B cell (primary cell): Measurements from ENCODE around the gene ANKRD11. TPM values are rescaled to one million over a fixed set of nuclear protein-coding genes. Genes with fewer than 3 reads are reported as not detected.

ENCODE experiments used
- ATAC-seq: fragments of 200-7000 bp; cut with Tn5 transposase; one replicate; pipeline ENCODE4 v1.10.0; 2021; ENCODE audit warnings: low read depth, mild to moderate bottlenecking, moderate number of reproducible peaks, moderate library complexity
- CTCF ChIA-PET: fragments of 350-600 bp; sonication (Branson Sonifier 250); formaldehyde crosslinking; loops from one replicate; lab custom pipeline; 2021; ENCODE audit warnings: antibody characterized with exemption, inconsistent platforms; lab: Charles Lee
- POLR2A ChIA-PET: fragments of 350-600 bp; sonication (Branson Sonifier 250); formaldehyde crosslinking; loops from one replicate; lab custom pipeline; 2021; ENCODE audit warnings: antibody characterized with exemption; lab: Charles Lee
- DNase-seq: peaks from one replicate; pipeline ENCODE4 v3.0.0; 2013
- H2AFZ ChIP-seq: 2 replicates; pipeline ENCODE4 v1.6.1; 2012; ENCODE audit warnings: mild to moderate bottlenecking, low read depth, low read length; ENCODE audit not compliant: insufficient read depth, poor library complexity, severe bottlenecking
- H3K27ac ChIP-seq, 2 donors: 1 replicate in 1 of 2; 2 replicates in 1 of 2; pipeline ENCODE4 v1.5.1; 2012 to 2013; ENCODE audit warnings: low read length in 2 of 2, mild to moderate bottlenecking in 2 of 2, moderate library complexity in 1 of 2
- H3K27me3 ChIP-seq, 4 experiments: fragments of 200-600 bp in 1 of 4; sonication (generic) in 1 of 4; replicated peaks in 1 of 4; 1 replicate in 2 of 4; 2 replicates in 2 of 4; pipeline versions ENCODE4 v1.6.1 to v1.7.0; 2013 to 2016; ENCODE audit warnings: low read length in 3 of 4, mild to moderate bottlenecking in 2 of 4, mixed read lengths in 1 of 4, moderate library complexity in 1 of 4; ENCODE audit not compliant: insufficient read depth in 4 of 4, control insufficient read depth in 3 of 4; ENCODE audit errors: control extremely low read depth in 1 of 4
- H3K36me3 ChIP-seq, 2 experiments: replicated peaks in 1 of 2; 1 replicate in 1 of 2; 2 replicates in 1 of 2; pipeline versions ENCODE4 v1.6.1 to v1.7.1; 2013; ENCODE audit warnings: low read length in 1 of 2; ENCODE audit not compliant: insufficient read depth in 2 of 2, control insufficient read depth in 1 of 2; ENCODE audit errors: control extremely low read depth in 1 of 2, extremely low read depth in 1 of 2
- H3K4me1 ChIP-seq, 2 donors: fragments of 200-600 bp in 1 of 2; sonication (generic) in 1 of 2; 1 replicate in 1 of 2; 2 replicates in 1 of 2; pipeline versions ENCODE4 v1.5.1 to v1.6.1; 2013 to 2017; ENCODE audit warnings: low read length in 2 of 2; ENCODE audit not compliant: control insufficient read depth in 2 of 2, insufficient read depth in 2 of 2
- H3K4me2 ChIP-seq: replicated peaks from 2 replicates; pipeline ENCODE3; 2012; ENCODE audit warnings: mild to moderate bottlenecking, low read depth, low read length; ENCODE audit not compliant: poor library complexity, severe bottlenecking
- H3K4me3 ChIP-seq, 5 experiments: fragments of 200-600 bp in 1 of 5; sonication (generic) in 1 of 5; 1 replicate in 3 of 5; 2 replicates in 2 of 5; pipeline versions ENCODE4 v1.5.1 to v1.7.0; 2011 to 2016; ENCODE audit warnings: low read length in 4 of 5, mild to moderate bottlenecking in 4 of 5, low read depth in 2 of 5, control low read depth in 1 of 5, moderate library complexity in 1 of 5; ENCODE audit not compliant: insufficient read depth in 1 of 5; ENCODE audit errors: control extremely low read depth in 1 of 5, extremely low read depth in 1 of 5
- H3K79me2 ChIP-seq: fragments of 200-600 bp; sonication (generic); one replicate; pipeline ENCODE4 v1.6.0; 2016; ENCODE audit warnings: low read length; ENCODE audit not compliant: control insufficient read depth, insufficient read depth
- H3K9ac ChIP-seq: fragments of 200-600 bp; sonication (generic); 2 replicates; pipeline ENCODE4 v1.6.1; 2017; ENCODE audit warnings: mild to moderate bottlenecking, low read length, moderate library complexity
- H3K9me3 ChIP-seq, 3 donors: one replicate each; pipeline versions ENCODE4 v1.6.1 to v1.7.1; 2013; ENCODE audit warnings: low read length in 2 of 3; ENCODE audit not compliant: control insufficient read depth in 2 of 3, insufficient read depth in 1 of 3; ENCODE audit errors: control extremely low read depth in 1 of 3
- H4K20me1 ChIP-seq: 2 replicates; pipeline ENCODE4 v1.6.0; 2012; ENCODE audit warnings: mild to moderate bottlenecking, low read length; ENCODE audit not compliant: insufficient read depth, control insufficient read depth, poor library complexity, severe bottlenecking
- H3K27ac Mint-ChIP-seq: one replicate; pipeline ENCODE4 v1.8.0; 2021; ENCODE audit warnings: mixed read lengths
- H3K27me3 Mint-ChIP-seq: one replicate; pipeline ENCODE4 v1.8.0; 2021; ENCODE audit warnings: mixed read lengths
- H3K4me1 Mint-ChIP-seq: one replicate; pipeline ENCODE4 v1.8.0; 2021; ENCODE audit warnings: mixed read lengths
- H3K4me3 Mint-ChIP-seq: one replicate; pipeline ENCODE4 v1.8.0; 2021; ENCODE audit warnings: mixed read lengths
- H3K9me3 Mint-ChIP-seq: one replicate; pipeline ENCODE4 v1.8.0; 2022; ENCODE audit warnings: mixed read lengths; ENCODE audit not compliant: insufficient read depth
- EZH2 ChIP-seq: IDR thresholded peaks from 2 replicates; pipeline ENCODE4 v1.6.1; 2012; ENCODE audit warnings: borderline replicate concordance, low read depth, mild to moderate bottlenecking, moderate library complexity, low read length; ENCODE audit not compliant: insufficient read depth, poor library complexity, severe bottlenecking
- WGBS: methylation state at CpG from one replicate; pipeline ENCODE4 v1.1.5; 2013; ENCODE audit warnings: missing lambda C conversion rate; ENCODE audit not compliant: insufficient coverage; 5-methylcytosine and 5-hydroxymethylcytosine counted together
- intact Hi-C: fragments of 100-400 bp; cut with micrococcal nuclease; formaldehyde crosslinking; loops from one replicate; pipeline ENCODE4 v1.10.0; 2022
- polyA plus RNA-seq: library from polyadenylated mRNA; depleted of rRNA; stranded (reverse); fragments of >200 nt; gene quantifications from 2 replicates; pipeline ENCODE4 v1.2.3, GENCODE V29; 2012
- total RNA-seq, 2 donors: library from RNA; stranded (reverse); fragments of 120-200 nt in 1 of 2; gene quantifications; 1 replicate in 1 of 2; 2 replicates in 1 of 2; pipeline versions ENCODE4 v1.2.3 to v1.2.4, GENCODE V29; 2013 to 2022
- TF ChIP-seq, protein P1 (sequence below): fragments of 200-600 bp; IDR thresholded peaks from one replicate; pipeline ENCODE4 v1.8.0; 2022; ENCODE audit warnings: antibody characterized with exemption, mild to moderate bottlenecking

Gene ANKRD11
- total and polyA plus RNA-seq, 2 donors (not counting 1 experiment from before 2014, with no cell fraction given): 67.9 to 314 TPM

DNA sequence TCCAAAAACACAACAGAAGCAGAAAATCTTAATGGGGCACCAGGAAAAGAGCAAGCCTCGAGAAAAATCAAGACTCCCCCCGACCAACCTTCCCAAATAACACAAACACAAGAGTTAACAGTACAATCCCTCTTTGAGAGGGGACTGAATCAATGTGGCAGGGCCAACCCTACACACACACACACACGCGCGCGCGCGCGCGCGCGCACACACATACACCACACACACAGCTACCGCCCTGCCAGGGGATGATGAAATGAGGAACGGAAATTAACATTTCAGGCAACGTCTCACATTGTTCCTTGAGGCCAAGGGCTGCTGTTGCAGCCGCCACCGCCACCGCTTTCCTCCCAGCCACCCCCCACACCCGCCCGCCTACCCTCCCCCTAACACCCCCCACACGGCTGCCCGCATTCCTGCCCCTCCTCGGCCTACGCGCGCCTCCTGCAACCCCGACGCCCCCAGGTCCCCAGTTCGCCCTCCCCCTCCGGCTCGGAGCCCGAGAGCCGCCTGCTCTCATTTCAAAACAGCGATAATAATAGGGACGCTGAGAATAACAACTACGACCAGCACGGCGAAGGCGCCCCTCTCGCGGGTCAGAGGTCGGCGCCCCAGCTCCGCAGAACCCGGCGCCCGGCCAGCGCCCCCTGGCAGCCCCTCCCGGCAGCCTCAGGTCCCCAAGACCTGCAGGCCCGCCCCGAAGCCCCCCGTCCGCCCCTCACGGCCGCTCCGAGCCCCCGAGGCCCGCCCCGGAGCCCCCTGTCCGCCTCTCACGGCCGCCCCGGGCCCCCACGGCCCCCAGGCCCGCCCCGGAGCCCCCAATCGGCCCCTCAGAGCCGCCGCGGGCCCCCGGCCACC is 1.1 kb downstream of the ANKRD11 start:
- DNase-seq: peak; percentile 93
- POLR2A ChIA-PET: interaction anchor here (0.6 to 3.0 kb wide), 14 partner anchors 11 to 384 kb away, joined by 3 to 20 read pairs (median 3); partner anchors contain the start of genes SPG7 and TCF25
- H3K79me2 ChIP-seq: peaks cover 73% of the 10 kb centered on the region
- Mint-ChIP-seq H3K9me3 (no peaks in the 10 kb centered on the region), H3K4me1 (peaks cover 67% of the 10 kb centered on the region), H3K4me3 (peak overlapping the region; percentile 93), H3K27me3 (no peaks in the 10 kb centered on the region), H3K27ac (peak overlapping the region; percentile 97)
- no peak overlapping the region for H2AFZ ChIP-seq
- TF ChIP-seq, protein P1, sequence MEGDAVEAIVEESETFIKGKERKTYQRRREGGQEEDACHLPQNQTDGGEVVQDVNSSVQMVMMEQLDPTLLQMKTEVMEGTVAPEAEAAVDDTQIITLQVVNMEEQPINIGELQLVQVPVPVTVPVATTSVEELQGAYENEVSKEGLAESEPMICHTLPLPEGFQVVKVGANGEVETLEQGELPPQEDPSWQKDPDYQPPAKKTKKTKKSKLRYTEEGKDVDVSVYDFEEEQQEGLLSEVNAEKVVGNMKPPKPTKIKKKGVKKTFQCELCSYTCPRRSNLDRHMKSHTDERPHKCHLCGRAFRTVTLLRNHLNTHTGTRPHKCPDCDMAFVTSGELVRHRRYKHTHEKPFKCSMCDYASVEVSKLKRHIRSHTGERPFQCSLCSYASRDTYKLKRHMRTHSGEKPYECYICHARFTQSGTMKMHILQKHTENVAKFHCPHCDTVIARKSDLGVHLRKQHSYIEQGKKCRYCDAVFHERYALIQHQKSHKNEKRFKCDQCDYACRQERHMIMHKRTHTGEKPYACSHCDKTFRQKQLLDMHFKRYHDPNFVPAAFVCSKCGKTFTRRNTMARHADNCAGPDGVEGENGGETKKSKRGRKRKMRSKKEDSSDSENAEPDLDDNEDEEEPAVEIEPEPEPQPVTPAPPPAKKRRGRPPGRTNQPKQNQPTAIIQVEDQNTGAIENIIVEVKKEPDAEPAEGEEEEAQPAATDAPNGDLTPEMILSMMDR: no peak
- no peak for TF ChIP-seq EZH2
- WGBS: under 1% methylated on average over 48 of the region's 71 CpGs
- intact Hi-C loops: loop anchor here (2.0 to 5.0 kb wide), 5 partner anchors 28 to 213 kb away; partner anchors contain the start of gene SPATA2L
- H3K4me3 ChIP-seq: peak overlapping the region; percentile 55 to 74 (median 61)
- H3K9ac ChIP-seq: peak overlapping the region; percentile 71
- peak overlapping the region; percentile 91 to 97 for H3K27ac ChIP-seq
- H3K4me1 ChIP-seq: peaks cover 54 to 60% of the 10 kb centered on the region in 2 donors
- H4K20me1 ChIP-seq: peaks cover 57% of the 10 kb centered on the region
- H3K4me2 ChIP-seq: peak overlapping the region; percentile 84
- H3K9me3 ChIP-seq: no peaks in the 10 kb centered on the region
- ATAC-seq: peak; percentile 25
- CTCF ChIA-PET: interaction anchor here (0.8 to 1.7 kb wide), 7 partner anchors 16 to 128 kb away, joined by 3 to 8 read pairs (median 3); partner anchors contain the start of gene SPG7
- peaks cover 0 to 5% of the 10 kb centered on the region in 2 experiments for H3K36me3 ChIP-seq
- no peaks in the 10 kb centered on the region for H3K27me3 ChIP-seq
